DMS79 treated with DMSO at 0.1 percent for 48 hours (cell line): ENCODE results near the gene CWC15.
"Not testable (repeated sequence)": the region's sequence is repeated elsewhere in the genome, so short reads cannot be mapped to it uniquely, and the experiment has no call there.

ENCODE experiments used
- DNase-seq: peaks from one replicate; lab custom pipeline; 2025; lab: John Stamatoyannopoulos, UW

The CWC15 gene

DNA sequence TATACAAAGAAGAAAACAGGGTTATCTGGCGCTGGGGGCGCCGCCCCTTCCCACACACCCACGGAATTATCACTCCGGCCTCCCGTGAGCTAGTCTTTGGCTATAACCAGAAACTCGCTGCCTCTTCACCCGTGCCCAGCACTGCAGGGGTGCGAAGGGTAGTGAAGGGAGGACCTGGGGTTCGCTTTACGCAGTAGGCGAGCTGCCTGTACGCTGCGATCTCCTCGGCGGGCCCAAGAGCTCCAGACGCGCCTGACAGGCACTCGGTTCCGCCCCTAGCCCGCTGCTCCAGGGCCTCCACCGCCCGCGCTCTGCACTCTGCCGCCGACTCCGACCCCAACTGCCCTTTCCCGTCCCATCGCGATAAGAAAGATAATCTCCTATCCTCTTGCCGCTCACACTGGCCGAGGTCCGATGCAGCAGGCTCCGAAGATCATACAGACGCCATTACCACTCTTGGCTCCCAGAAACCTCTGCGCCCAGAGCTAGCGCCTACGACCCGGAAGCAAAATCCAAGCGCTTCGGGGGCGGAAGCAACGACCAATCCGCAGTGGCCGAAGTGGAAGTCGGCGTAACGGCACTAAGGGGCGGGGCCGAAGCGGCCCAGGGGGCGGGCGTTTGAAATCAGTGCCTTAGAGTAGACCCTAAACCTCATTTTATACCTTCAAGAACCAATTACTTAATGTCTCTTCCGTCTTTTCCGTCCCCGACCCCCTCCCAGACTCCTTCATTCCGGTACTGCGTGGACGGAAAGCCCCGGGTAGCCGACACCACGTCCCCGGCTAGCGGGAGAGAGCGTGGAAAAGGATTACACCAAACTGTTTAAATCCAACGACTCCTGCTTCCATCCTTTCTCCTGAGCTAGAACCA, at the start of gene CWC15, which contains the start of gene KDM4D:
Gene CWC15 (minus strand): TSS at position 458 of the 870 bp plus-strand sequence. CDS start 1,371 bp downstream, outside the sequence.
Gene KDM4D (plus strand): TSS at position 611 of the 870 bp plus-strand sequence. CDS start 23,664 bp downstream, outside the sequence.
- peak; percentile 97 for DNase-seq

DNA sequence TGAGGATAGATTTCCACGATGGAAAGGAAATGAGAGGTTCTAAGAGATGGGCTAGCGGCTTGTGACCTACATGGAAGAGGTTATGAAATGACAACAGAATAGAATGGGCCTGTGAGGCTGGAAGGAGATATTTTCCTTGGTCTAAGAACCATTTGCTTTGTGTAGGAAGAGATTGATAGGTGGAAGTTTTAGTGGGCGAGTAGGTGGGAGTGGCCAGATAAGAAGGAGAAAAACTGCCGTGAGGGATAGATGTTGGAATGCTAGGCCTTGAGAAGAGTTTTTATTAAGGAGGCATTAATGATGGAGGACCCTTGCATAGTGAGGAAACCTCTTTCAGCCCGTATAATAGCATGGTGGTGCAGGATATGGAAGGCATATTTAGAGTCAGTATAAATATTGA, 48.1 kb upstream of the CWC15 start:
- not testable (repeated sequence) for DNase-seq

DNA sequence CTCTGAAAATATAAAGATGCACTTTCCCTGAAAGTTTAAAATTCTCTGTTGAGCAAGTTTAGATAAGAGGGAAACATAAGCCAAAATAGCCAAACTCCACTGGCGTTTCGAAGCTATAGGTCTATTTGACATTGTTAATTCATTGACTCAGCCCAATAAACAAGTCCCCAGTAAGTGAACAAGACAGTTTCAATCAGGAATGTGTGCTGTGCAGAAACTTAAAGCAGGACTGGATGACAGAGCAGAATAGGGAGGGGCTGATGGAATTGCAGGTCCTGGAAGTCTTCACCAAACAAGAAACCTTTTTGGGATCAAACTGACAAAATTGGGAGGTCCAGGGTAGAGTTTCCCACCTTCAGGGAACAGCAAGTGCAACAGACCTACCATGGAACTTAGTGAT, 42.8 kb upstream of the CWC15 start:
- no peak for DNase-seq

DNA sequence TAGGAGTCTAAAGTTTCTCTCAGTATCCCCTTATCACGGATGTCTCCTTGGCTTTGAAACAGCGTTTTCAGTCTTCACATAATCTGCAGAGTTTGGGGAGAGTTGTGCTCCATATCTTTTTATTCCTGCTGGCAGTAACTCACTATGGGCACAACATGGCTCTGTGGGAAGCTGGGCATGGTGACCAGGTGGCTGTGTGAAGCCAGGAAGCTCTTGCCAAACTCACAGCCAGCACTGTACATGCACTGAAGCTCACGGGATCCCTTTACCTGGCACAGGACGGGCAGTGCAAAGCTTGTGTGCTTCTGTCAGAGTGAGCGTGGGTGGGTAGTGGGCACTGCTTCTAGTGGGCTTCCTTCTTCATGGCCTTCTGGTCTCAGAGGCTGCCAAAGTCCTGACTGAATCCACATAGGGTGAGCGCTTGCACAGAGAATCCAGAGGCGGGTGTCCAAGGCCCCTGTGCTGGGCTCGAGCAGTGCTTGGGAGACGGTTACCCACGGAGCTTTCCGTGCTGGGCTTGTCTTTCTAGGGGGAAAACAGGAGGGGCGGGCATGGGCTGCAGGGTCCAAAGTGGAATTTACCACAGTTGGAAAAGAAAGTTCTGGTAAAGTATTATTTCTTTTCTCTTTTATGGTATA, 40.9 kb upstream of the CWC15 start:
- DNase-seq, result no peak

DNA sequence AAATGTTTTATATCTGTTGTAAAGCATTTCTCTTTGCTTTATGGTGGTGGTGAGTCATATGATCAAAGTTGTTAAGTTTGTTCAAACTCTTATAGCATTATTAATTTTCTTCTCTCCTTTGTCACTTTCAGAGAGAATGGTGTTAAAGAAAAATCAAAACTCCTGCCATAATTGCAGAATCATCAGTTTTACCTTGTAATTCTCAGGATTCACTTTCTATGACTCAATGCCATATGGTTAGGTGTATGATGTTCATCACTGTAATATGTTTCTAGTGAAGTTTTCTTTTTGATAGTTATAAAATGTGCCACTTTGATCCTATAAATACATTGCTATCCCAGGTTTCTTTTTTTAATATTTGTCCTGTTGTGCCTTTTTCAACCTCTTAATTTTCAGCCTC, 38.0 kb upstream of the CWC15 start:
- no peak for DNase-seq

DNA sequence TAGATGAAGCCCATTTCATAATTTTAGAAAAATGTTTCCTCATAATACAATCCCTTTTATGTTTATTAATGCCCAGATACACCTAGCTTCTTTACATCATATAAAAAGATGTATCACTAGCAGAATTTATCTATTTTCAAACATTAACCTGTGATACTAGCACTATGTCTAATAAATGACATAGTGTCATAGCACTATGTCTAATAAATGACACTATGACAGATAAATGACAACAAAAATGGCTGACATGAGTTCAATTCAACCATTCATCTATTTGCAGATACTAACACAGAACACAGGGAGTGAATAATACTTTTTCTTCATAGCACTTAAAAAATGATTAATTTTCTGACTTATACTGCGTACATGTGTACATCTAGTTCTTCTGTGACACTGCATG, 32.3 kb upstream of the CWC15 start:
- DNase-seq, result no peak

DNA sequence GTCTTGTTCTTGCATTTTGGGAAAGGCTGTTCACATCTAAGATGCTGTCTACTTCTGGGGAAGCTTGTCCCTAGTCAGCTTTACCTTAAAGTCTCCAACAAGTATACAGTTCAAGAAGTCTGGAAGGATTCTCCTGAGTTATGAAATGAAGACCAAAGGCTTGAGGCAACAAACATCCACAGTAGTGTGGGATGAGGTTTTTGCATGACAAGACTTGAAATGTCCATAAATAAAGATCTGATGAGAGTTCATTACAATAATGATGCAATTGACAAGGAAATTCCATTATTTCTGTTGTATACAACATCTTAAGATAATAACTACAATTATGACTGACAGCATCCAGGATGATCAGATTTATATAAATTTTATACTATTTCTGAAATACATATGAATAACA, 30.4 kb upstream of the CWC15 start:
- no peak for DNase-seq

DNA sequence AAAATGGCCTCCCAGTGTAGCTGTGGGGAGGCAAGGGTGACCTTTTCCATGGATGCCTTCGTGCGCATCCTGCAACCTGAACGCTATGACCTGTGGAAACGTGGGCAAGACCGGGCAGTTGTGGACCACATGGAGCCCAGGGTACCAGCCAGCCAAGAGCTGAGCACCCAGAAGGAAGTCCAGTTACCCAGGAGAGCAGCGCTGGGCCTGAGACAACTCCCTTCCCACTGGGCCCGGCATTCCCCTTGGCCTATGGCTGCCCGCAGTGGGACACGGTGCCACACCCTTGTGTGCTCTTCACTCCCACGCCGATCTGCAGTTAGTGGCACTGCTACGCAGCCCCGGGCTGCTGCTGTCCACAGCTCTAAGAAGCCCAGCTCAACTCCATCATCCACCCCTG, 24.9 kb upstream of the CWC15 start:
- DNase-seq, result no peak

DNA sequence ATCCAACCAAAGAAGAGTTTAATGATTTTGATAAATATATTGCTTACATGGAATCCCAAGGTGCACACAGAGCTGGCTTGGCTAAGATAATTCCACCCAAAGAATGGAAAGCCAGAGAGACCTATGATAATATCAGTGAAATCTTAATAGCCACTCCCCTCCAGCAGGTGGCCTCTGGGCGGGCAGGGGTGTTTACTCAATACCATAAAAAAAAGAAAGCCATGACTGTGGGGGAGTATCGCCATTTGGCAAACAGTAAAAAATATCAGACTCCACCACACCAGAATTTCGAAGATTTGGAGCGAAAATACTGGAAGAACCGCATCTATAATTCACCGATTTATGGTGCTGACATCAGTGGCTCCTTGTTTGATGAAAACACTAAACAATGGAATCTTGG, 24.1 kb upstream of the CWC15 start:
- no peak for DNase-seq

DNA sequence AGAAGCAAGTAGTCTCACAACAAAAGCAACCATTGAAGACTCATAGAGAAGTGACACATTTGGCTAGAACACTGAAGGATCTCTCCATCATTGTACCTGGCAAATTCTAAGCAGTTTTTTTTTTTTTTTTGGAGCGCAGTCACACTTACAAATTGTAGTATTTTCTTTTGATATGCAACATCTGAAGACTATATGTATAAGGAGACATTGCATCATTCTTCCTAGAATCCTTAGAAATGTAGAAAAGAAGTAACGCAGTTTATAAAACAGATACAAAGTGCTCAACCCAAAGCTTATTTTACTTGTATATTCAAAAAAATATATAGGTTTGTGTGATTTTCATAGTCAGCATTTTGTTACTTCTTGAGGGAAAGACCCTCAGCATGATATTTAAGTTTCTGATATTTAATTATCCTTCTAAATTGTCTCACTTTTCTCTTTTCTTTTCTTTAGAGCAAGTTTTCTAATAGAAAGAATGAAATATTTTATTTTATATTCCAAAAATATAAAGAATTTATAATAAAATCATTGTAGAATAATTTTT, 20.1 kb upstream of the CWC15 start:
- DNase-seq, result no peak

DNA sequence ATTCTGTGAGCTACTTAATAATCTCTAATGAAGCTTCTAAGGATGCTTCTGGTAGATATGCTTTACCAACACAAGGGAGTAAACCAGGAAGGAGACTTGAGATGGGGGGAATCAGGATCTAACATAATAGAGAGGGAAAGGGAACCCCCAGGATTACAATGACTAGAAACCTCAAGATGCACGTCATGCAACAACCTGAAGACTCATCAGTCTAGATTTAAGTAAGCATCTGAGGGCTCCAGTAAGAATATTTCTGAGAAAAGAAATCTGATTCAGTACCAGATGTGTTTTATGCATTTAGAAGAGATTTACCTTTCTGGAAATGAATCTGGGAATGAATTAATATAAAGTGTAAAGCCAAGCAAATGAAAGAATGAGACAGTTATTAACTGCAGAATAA, 15.4 kb upstream of the CWC15 start:
- no peak for DNase-seq

DNA sequence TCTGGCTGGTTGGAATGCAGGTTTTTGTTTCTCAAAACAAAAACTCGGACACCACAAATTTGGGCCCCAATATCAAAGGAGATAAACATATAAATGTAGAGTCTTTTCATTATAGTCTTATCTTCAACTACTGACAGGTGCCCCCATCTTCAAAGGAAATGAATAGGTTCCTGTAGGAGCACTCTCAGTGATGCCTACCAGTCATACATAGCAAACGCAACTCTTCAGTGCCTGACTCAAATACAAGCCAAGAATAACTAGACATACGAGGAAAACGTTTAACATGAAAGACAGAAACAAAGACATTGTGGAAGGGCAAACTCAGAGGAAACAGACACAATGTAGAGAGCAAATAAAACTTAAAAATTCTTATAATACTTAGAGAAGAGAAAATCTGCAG, 14.0 kb upstream of the CWC15 start:
- DNase-seq, result no peak

DNA sequence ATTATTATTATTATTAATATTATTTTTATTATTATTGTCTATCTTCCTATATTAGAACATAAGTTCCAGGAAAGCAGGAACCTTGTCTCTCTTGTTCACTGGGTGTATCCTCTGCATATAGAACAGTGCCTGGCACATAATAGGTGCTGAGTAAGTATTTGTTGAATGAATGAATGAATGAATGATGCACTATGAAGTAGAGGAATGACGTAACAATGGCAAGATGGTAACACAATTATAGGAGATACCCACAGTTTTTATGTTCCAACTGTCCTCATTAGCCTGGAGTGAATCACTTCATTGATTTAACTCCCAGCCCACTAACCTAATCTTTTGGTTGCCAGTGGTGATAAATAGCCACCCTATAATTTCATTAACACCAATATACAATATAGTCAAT, 2.2 kb upstream of the CWC15 start:
- no peak for DNase-seq

DNA sequence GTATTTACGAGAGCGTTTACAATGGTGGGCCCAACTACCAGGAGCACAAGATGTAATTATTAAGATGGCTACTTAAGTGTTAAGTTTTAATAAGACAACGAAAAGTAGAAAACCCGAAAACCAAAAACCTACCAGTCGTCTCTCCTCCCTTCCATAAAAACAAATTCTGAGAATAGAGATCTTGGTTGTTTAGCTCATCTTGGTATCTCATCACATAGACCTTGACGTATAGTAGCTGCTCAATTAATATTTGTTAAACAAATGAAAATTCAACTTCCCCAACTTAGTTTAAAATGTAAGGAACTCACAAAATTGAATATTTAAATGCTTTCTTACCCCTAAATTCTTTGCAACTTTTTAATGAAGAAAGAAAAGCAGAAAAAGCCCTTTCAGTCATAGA, 822 bp upstream of the CWC15 start:
- no peak for DNase-seq

DNA sequence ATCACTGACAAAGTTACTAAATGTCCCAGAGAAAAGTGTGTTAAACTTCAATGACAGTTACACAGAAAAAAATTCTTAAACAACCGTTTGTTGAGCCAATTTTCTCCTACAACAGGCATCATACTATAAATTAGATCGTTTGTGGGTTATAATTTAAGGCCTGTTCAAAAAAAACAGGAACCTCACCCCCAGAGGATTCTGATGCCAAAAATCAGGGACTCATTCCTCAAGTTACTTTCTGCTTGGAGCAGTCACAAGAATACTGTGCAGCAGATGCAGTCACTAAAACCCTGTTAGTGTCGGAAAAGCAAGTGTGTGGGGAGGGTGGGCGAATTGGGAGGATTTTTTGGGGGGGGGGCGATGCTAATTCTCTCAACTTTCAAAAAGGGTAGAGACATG, 657 bp downstream of the CWC15 start:
- DNase-seq, result no peak

DNA sequence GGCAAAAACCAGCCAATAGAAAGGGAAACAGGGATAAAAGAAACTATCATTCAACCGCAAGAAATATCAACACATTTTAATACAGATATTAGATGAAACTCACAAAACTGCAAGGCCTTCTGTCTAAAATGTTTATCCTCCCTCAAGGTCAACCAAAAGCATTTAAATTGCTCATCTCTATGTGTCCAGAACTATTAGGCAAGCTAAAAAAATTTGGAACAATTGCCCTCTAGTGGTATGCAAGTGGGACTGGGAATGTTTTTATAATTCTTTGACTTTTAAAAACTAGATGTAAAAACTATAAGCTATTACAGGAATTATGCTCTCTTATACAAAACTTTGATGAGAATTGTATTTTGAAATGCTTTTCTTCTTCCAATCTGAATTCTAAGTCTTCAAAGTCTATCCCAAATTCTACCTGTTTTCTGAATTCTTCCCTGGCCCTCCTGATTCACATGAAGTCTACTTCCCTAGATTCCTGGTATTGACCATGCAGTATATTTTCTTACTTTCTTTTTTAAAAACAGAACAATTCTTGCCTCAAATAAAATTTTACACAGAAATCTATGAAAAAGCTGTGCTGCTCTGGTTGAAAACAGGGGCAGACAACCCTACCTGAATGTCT, 4.9 kb downstream of the CWC15 start:
- DNase-seq, result no peak

DNA sequence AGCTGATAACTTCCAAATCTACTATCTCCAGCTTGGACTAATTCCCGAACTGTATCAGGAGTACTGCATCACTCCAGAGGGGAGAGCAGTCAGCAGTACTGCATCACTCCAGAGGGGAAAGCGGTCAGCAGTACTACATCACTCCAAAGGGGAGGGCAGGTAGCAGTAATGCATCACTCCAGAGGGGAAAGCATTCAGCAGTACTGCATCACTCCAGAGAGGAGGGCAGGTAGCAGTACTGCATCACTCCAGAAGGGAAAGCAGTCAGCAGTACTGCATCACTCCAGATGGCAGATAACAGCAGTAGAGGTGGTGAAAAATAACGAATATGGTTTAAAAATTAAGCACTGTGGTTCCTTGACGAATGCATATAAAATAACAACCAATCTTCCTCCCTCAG, 8.4 kb downstream of the CWC15 start:
- DNase-seq, result no peak

DNA sequence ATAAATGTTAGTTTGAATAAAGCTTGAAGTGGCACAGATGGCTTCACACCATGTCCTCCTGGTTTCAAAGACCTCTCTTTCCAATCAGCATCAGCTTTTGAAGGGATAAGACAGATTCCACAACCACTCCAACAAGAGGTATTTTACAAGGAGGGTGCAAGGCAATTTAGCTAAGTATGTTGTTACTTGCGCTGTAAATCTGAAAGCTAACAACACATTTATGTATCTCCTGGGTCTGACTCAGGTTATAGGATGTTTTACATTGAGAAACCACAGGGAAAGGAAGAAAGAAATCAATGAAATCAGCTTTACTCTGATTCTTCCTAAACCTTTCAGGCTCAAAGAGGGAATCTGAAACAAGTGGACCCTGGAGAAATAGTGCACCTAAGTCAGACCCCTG, 12.1 kb downstream of the CWC15 start:
- peak; percentile 15 for DNase-seq

DNA sequence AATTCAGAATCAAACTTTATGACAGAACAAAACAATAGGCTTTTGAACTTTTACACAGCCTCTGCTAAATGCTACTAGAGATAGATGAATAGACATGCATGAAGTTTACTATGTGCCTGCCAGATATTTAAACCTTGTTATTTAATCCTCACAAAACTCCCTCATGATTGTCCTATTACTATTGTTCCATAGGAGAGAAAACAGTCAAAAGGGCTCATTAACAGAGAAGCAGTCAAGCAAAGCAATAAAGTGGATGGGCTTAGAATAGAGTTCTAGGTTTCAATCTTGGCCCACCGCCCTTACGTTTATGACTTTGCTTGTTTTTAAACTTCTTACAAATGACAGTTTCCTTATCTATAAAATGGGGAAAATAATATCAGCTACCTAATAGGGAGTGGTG, 12.9 kb downstream of the CWC15 start:
- peak; percentile 13 for DNase-seq

DNA sequence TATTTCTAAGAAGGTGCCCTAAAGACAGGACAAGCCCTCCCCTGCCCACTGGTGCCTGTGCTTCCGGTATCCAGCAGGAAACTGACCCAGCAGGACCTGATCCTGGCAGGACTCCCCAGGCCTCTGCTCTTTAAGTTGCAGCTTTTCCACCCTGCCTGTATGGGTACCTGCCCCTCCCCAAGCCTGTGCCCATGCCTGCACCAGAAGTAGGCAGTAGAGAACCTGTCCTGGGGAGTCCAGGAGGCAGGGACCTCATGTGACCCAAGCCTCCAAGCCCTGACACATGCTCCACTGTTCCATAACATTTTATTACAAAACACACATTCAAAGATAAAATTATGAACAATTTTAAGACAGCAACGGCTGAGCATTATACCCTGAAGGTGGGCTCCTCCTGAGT, 14.2 kb downstream of the CWC15 start:
- no peak for DNase-seq

DNA sequence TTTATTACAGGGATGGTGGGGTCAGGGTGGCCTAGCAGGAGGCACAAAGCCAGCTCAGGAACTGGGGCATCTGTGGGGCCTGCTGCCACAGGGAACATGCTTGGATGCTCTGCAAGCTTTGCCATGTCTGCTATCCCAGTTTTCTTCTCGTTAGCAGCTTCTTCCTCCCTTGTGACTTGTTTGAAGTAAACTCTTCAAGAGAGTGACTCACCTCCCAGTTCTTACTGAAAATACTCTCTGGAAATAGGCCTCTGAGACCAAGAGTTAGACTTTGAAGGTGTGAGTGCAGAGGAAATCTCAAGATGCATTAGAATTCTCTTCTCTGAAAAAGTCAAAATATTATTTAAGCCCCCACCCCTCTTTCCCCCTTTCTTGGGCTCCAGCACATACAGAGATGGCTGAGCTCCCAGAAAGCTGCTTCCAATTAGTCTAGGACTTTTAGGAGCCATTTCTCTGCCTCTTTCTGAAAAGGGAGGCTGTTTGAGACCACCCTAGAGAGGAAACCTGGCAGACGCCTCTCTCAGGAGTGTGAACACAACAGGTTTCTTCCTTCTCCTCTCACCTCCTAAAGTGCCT, 15.1 kb downstream of the CWC15 start:
- DNase-seq, result no peak

DNA sequence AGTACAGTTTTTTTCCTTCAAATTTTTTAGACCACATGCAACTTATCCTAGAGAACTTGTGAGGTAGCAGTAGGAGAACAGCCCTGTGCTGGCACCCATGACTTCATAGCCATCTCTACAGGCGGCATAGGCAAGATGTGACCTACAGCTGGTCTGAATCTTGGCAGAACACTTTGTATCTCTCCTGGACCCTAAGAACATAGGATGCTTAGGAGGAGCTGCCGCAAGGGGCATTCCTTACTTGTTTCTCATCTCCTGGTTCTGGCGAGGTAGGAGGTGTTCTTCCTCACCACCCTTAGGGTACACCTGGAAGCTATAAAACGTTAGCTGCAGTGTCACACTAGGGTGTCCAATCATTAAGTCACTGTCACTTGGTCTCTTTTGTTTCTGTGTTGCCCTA, 16.4 kb downstream of the CWC15 start:
- DNase-seq, result no peak
